ENCODE data around the gene TMEM74B.

The TMEM74B gene

GRCh38 chr20:1137236-1137635 is 47.5 kb downstream of the TMEM74B start:
- DNase-seq (ENCODE audit: low spot score), result no peak

- no peak for DNase-seq (ENCODE audit: low spot score)
Observed at GRCh38 chr20:1134836-1135235, 49.9 kb downstream of the TMEM74B start.

- DNase-seq (ENCODE audit: low spot score), result no peak
Observed at GRCh38 chr20:1134355-1134754, 50.4 kb downstream of the TMEM74B start.

GRCh38 chr20:1131354-1131753 is 53.4 kb downstream of the TMEM74B start:
- no peak for DNase-seq (ENCODE audit: low spot score)

GRCh38 chr20:1130847-1131246 is 53.9 kb downstream of the TMEM74B start:
- no peak for DNase-seq (ENCODE audit: low spot score)

Measured in hematopoietic multipotent progenitor cell treated with erythropoietin and hydrocortisone succinate and interleukin-3 and kit ligand, for 17 days (in vitro differentiated cells).